H1 (cell line): ENCODE results near the gene EMID1.
A peak's percentile ranks its signal among the peaks of the same experiment; 100 is the strongest.

ENCODE experiments used
- CHD2 ChIP-seq: IDR thresholded peaks from 2 replicates; pipeline ENCODE4 v1.6.1; 2012; ENCODE audit warnings: low read length, improper control_type of control experiment
- EP300 ChIP-seq, 2 experiments: IDR thresholded peaks; 1 replicate in 1 of 2; 2 replicates in 1 of 2; pipeline ENCODE4 v1.6.1; 2011 to 2012; ENCODE audit warnings: low read depth in 2 of 2, low read length in 2 of 2, mild to moderate bottlenecking in 2 of 2, borderline replicate concordance in 1 of 2, inconsistent platforms in 1 of 2, moderate library complexity in 1 of 2
- EZH2 ChIP-seq: fragments of 200-600 bp; sonication (generic); IDR thresholded peaks from 2 replicates; pipeline ENCODE4 v1.7.1; 2012; ENCODE audit warnings: low read depth, mild to moderate bottlenecking, moderate library complexity, low read length, inconsistent platforms; ENCODE audit not compliant: severe bottlenecking
- JUND ChIP-seq: IDR thresholded peaks from 2 replicates; pipeline ENCODE4 v1.6.1; 2011; ENCODE audit warnings: mild to moderate bottlenecking, improper control_type of control experiment, low read length
- MAX ChIP-seq: IDR thresholded peaks from 2 replicates; pipeline ENCODE4 v1.6.1; 2012; ENCODE audit warnings: inconsistent platforms
- RNF2 ChIP-seq: fragments of 200-900, 300-1000 bp; sonication (generic); IDR thresholded peaks from 2 replicates; pipeline ENCODE4 v1.7.1; 2016; ENCODE audit warnings: borderline replicate concordance, low read depth, mild to moderate bottlenecking, antibody characterized with exemption, low read length; ENCODE audit not compliant: poor library complexity, severe bottlenecking; ENCODE audit errors: missing control alignments
- SP4 ChIP-seq: IDR thresholded peaks from 2 replicates; pipeline ENCODE4 v1.6.1; 2012; ENCODE audit warnings: low read length, inconsistent platforms
- ZNF274 ChIP-seq: IDR thresholded peaks from 2 replicates; pipeline ENCODE4 v1.7.0; 2012; ENCODE audit warnings: low read length, borderline replicate concordance; ENCODE audit errors: extremely low read depth
- TF ChIP-seq, protein P1 (sequence below), 3 experiments: IDR thresholded peaks; 1 replicate in 2 of 3; 2 replicates in 1 of 3; pipeline versions ENCODE4 v1.5.1 to v1.6.1; 2011; ENCODE audit warnings: low read length in 3 of 3, mild to moderate bottlenecking in 3 of 3, inconsistent platforms in 2 of 3, low read depth in 1 of 3, moderate library complexity in 1 of 3; ENCODE audit not compliant: insufficient read depth in 1 of 3; ENCODE audit errors: control extremely low read depth in 1 of 3
- TF ChIP-seq, protein P2 (sequence below): IDR thresholded peaks from 2 replicates; pipeline ENCODE4 v1.6.1; 2012; ENCODE audit warnings: low read length, inconsistent platforms

DNA sequence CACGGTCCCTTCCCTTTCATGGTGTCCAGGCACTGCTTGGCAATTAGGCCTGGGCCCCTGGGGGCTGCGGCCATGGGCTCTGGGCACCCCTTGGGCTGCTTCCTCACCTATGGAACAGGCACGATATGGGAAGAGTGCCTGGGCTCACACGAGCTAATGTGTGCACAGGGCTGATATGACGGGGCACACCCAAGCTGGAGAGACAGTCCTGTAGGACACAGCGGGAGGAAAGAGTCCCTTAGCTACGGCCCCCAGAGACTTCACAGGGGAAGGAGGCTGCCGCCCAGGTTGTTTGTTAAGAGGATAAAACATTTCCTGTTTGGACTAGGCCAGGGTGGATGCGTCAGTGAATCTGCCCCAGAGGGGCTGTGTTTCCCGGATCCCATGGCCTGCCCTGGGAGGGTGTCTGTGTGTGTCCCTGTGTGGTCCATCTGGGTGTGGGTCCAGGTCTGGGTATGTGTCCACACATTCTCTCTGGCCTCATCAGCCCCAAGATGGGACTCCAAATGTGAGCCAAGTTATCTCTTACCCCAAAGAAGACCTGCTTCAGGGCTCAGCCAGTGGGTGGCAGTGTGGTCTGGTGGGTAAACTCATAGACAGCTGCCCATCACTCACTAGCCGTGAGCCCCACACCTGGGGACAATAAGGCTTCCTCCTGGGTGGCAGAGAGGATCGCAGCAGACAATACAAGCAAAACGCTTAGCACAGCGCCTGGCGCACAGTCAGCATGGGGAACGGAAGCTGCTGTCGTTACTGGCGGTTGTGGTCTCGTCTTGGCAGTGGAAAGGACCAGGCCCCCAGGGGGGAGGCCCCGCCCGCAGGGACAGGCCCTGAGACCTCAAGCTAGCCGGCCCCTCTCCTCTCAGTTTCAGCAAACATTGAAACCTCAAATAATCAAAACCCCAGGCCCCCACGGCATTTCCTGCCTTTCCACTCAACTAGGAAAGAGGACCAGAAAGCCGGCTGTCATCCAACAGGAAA lies 3.2 kb upstream of the EMID1 start:
- TF ChIP-seq JUND (no peak), RNF2 (no peak), MAX (no peak), CHD2 (no peak), ZNF274 (no peak), EP300 (IDR thresholded peaks at IDR 0.05; ENCODE audit: borderline replicate concordance in 1 of 2, low read depth in 2 of 2, low read length in 2 of 2) (no peak), SP4 (no peak), EZH2 (no peak)
- TF ChIP-seq, protein P1, sequence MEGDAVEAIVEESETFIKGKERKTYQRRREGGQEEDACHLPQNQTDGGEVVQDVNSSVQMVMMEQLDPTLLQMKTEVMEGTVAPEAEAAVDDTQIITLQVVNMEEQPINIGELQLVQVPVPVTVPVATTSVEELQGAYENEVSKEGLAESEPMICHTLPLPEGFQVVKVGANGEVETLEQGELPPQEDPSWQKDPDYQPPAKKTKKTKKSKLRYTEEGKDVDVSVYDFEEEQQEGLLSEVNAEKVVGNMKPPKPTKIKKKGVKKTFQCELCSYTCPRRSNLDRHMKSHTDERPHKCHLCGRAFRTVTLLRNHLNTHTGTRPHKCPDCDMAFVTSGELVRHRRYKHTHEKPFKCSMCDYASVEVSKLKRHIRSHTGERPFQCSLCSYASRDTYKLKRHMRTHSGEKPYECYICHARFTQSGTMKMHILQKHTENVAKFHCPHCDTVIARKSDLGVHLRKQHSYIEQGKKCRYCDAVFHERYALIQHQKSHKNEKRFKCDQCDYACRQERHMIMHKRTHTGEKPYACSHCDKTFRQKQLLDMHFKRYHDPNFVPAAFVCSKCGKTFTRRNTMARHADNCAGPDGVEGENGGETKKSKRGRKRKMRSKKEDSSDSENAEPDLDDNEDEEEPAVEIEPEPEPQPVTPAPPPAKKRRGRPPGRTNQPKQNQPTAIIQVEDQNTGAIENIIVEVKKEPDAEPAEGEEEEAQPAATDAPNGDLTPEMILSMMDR (IDR thresholded peaks at IDR 0.05; ENCODE audit: control extremely low read depth in 1 of 3, insufficient read depth in 1 of 3, low read depth in 1 of 3, low read length in 3 of 3): peak; percentile 65 to 80 (median 74)
- TF ChIP-seq, protein P2, sequence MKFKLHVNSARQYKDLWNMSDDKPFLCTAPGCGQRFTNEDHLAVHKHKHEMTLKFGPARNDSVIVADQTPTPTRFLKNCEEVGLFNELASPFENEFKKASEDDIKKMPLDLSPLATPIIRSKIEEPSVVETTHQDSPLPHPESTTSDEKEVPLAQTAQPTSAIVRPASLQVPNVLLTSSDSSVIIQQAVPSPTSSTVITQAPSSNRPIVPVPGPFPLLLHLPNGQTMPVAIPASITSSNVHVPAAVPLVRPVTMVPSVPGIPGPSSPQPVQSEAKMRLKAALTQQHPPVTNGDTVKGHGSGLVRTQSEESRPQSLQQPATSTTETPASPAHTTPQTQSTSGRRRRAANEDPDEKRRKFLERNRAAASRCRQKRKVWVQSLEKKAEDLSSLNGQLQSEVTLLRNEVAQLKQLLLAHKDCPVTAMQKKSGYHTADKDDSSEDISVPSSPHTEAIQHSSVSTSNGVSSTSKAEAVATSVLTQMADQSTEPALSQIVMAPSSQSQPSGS: no peak
